ENCODE data around the gene MCM3AP. TPM values are rescaled to one million over a fixed set of nuclear protein-coding genes. Genes with fewer than 3 reads are reported as not detected.
A peak's percentile ranks its signal among the peaks of the same experiment; 100 is the strongest.

MCM3AP gene
- total and polyA plus RNA-seq, 9 of the 15 experiments (the other 6 are each of a cell fraction or from before 2014, with no cell fraction given) = 6.5 to 179 (median 69.6) TPM

- TF ChIP-seq JUND (IDR thresholded peaks at IDR 0.05; ENCODE audit: borderline replicate concordance, low read depth, low read length) = 0 out of 2 replicates have a peak, but pooled peaks have one; percentile 29
- TF ChIP-seq JUND (tag; IDR thresholded peaks at IDR 0.05; ENCODE audit: borderline replicate concordance, low read depth, low read length) = peak; percentile 32; the same call in 1 of the 3 replicates
- TF ChIP-seq ZNF589 (CRISPR knock-in tag; IDR thresholded peaks at IDR 0.05; ENCODE audit: low read depth) = no peak
- TF ChIP-seq DPF2 (IDR thresholded peaks at IDR 0.05) = peak; percentile 82
- TF ChIP-seq PHF20 (IDR thresholded peaks at IDR 0.05; ENCODE audit: partially characterized antibody) = peak; percentile 27
- TF ChIP-seq PHTF2 (CRISPR knock-in tag; IDR thresholded peaks at IDR 0.05) = no peak
- 0 out of 4 replicates have a peak, but pooled peaks of 1 of the 2 experiments have one; percentile 13 for TF ChIP-seq RAD21 (CRISPR knock-in tag; conservative IDR thresholded peaks at IDR 0.05 in 1 of 2, IDR thresholded peaks at IDR 0.05 in 1 of 2)
- TF ChIP-seq JUN (IDR thresholded peaks at IDR 0.05; ENCODE audit: borderline replicate concordance, low read depth, low read length) = no peak
- 0 out of 2 replicates have a peak, but pooled peaks have one; percentile 26 for TF ChIP-seq JUN (CRISPR knock-in tag; IDR thresholded peaks at IDR 0.05; ENCODE audit: borderline replicate concordance)
- TF ChIP-seq RBM14 (IDR thresholded peaks at IDR 0.05; ENCODE audit: borderline replicate concordance, insufficient read depth, low read depth, low read length) = no peak
- TF ChIP-seq SRSF1 (IDR thresholded peaks at IDR 0.05; ENCODE audit: low read depth, low read length) = no peak
- TF ChIP-seq ZNF584 (CRISPR knock-in tag; IDR thresholded peaks at IDR 0.05; ENCODE audit: low read depth) = no peak
- TF ChIP-seq ESRRA (IDR thresholded peaks at IDR 0.05; ENCODE audit: borderline replicate concordance, low read depth) = no peak
- no peak for TF ChIP-seq ZNF780A (CRISPR knock-in tag; IDR thresholded peaks at IDR 0.05)
- TF ChIP-seq RAD51 (IDR thresholded peaks at IDR 0.05; ENCODE audit: borderline replicate concordance, low read depth) = peak; percentile 28; the same call in 1 of the 2 replicates
- peak; percentile 56 for TF ChIP-seq MTA2 (IDR thresholded peaks at IDR 0.05; ENCODE audit: low read depth)
- peak in 1 of 2 experiments; percentile 41; a peak in 1 of 4 replicates for TF ChIP-seq FOXK2 (conservative IDR thresholded peaks at IDR 0.05 in 1 of 2, IDR thresholded peaks at IDR 0.05 in 1 of 2; ENCODE audit: low read depth in 2 of 2)
- peak; percentile 82 for TF ChIP-seq GABPB1 (CRISPR knock-in tag; IDR thresholded peaks at IDR 0.05)
- TF ChIP-seq CTBP1 (IDR thresholded peaks at IDR 0.05; ENCODE audit: borderline replicate concordance) = peak; percentile 75
- TF ChIP-seq E2F5 (CRISPR knock-in tag; IDR thresholded peaks at IDR 0.05) = no peak
- TF ChIP-seq, protein P1, sequence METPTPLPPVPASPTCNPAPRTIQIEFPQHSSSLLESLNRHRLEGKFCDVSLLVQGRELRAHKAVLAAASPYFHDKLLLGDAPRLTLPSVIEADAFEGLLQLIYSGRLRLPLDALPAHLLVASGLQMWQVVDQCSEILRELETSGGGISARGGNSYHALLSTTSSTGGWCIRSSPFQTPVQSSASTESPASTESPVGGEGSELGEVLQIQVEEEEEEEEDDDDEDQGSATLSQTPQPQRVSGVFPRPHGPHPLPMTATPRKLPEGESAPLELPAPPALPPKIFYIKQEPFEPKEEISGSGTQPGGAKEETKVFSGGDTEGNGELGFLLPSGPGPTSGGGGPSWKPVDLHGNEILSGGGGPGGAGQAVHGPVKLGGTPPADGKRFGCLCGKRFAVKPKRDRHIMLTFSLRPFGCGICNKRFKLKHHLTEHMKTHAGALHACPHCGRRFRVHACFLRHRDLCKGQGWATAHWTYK (CRISPR knock-in tag; IDR thresholded peaks at IDR 0.05) = peak; percentile 89
- TF ChIP-seq, protein P2, sequence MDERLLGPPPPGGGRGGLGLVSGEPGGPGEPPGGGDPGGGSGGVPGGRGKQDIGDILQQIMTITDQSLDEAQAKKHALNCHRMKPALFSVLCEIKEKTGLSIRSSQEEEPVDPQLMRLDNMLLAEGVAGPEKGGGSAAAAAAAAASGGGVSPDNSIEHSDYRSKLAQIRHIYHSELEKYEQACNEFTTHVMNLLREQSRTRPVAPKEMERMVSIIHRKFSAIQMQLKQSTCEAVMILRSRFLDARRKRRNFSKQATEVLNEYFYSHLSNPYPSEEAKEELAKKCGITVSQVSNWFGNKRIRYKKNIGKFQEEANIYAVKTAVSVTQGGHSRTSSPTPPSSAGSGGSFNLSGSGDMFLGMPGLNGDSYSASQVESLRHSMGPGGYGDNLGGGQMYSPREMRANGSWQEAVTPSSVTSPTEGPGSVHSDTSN (CRISPR knock-in tag; IDR thresholded peaks at IDR 0.05; ENCODE audit: low read depth) = peak; percentile 39; the same call in 1 of the 2 replicates
- TF ChIP-seq, protein P2 (tag; conservative IDR thresholded peaks at IDR 0.05; ENCODE audit: low read depth) = 0 out of 2 replicates have a peak, but pooled peaks have one; percentile 21
- TF ChIP-seq PRMT5 (CRISPR knock-in tag; IDR thresholded peaks at IDR 0.05) = no peak
- no peak for TF ChIP-seq ZNF41 (CRISPR knock-in tag; conservative IDR thresholded peaks at IDR 0.05)
Observed at GRCh38 chr21:46294647-46295176, 9.3 kb upstream of the MCM3AP start (continued).

Data from K562 (cell line).